Osteocyte (in vitro differentiated cells): ENCODE data around the gene MED28. TPM values are rescaled to one million over a fixed set of nuclear protein-coding genes. Genes with fewer than 3 reads are reported as not detected.

Experiments used
- DNase-seq: peaks from one replicate; pipeline ENCODE4 v3.0.0; 2021; ENCODE audit warnings: mixed read lengths; ENCODE audit not compliant: unreplicated experiment; ENCODE audit errors: extremely low spot score
- H3K27ac Mint-ChIP-seq: one replicate; pipeline ENCODE4 v1.8.0; 2021; ENCODE audit warnings: mild to moderate bottlenecking, mixed read lengths; ENCODE audit not compliant: unreplicated experiment
- H3K27me3 Mint-ChIP-seq: one replicate; pipeline ENCODE4 v1.8.0; 2021; ENCODE audit warnings: mixed read lengths; ENCODE audit not compliant: unreplicated experiment
- H3K36me3 Mint-ChIP-seq: one replicate; pipeline ENCODE4 v1.8.0; 2021; ENCODE audit warnings: mixed read lengths; ENCODE audit not compliant: unreplicated experiment
- H3K4me1 Mint-ChIP-seq: one replicate; pipeline ENCODE4 v1.8.0; 2021; ENCODE audit warnings: mixed read lengths; ENCODE audit not compliant: unreplicated experiment
- H3K4me3 Mint-ChIP-seq: one replicate; pipeline ENCODE4 v1.8.0; 2021; ENCODE audit warnings: mild to moderate bottlenecking, moderate library complexity, mixed read lengths; ENCODE audit not compliant: unreplicated experiment
- H3K9me3 Mint-ChIP-seq: one replicate; pipeline ENCODE4 v1.8.0; 2021; ENCODE audit warnings: mixed read lengths; ENCODE audit not compliant: unreplicated experiment
- CTCF ChIP-seq: fragments of 200-600 bp; sonication (generic); IDR thresholded peaks from 2 replicates; pipeline ENCODE4 v1.5.0; 2021; ENCODE audit warnings: antibody characterized with exemption, mild to moderate bottlenecking, moderate library complexity
- total RNA-seq: library from RNA; stranded (reverse); gene quantifications from 2 replicates; pipeline ENCODE4 v1.2.1, GENCODE V29; 2021

MED28 gene
- total RNA-seq, 1 donor from 2014 or later: 45.8 TPM

GRCh38 chr4:17618926-17619325, 4.5 kb downstream of the MED28 start:
- H3K36me3 Mint-ChIP-seq: peaks cover 39% of the 10 kb centered on the region
- H3K27ac Mint-ChIP-seq: peak overlapping the region; percentile 29
- peaks cover 41% of the 10 kb centered on the region for H3K4me1 Mint-ChIP-seq
- H3K27me3 Mint-ChIP-seq: no peaks in the 10 kb centered on the region
- no peak for DNase-seq
- no peaks in the 10 kb centered on the region for H3K9me3 Mint-ChIP-seq
- no peak for TF ChIP-seq CTCF
- no peak overlapping the region for H3K4me3 Mint-ChIP-seq

DNA sequence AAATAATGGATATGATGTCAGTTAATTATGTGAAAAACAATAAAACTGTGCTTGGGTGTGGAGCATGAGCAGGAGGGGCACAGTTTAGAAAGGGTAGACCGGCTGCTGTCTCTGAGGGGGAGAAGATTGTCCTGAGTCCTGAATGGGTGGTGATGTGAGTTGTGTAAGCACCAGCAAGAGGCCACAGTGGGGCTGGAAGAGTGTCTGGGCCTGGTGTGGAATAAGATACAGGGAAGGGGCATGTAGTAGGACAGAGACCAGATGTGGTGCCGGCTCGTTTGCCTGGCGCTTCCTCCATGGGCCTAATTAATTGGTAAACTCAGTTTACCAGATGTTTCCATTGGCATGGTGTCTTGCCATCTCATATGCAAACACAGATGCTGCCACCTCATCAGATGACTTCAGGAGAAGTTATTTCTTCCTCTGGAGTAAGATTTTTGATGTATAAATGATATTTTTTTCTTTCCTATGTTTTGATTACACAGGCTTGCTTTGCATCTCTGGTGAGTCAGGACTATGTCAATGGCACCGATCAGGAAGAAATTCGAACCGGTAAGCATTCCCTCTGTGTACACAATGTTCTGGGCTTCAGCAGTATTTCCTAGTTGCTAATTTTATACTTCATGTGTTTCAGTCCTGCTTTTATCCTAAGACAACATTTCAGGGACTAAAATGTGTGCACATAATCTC, 5.1 kb downstream of the MED28 start:
- no peaks in the 10 kb centered on the region for H3K27me3 Mint-ChIP-seq
- H3K27ac Mint-ChIP-seq: peak overlapping the region; percentile 24
- H3K36me3 Mint-ChIP-seq: peaks cover 45% of the 10 kb centered on the region
- no peak for TF ChIP-seq CTCF
- no peak for DNase-seq
- H3K4me1 Mint-ChIP-seq: peaks cover 35% of the 10 kb centered on the region
- no peak overlapping the region for H3K4me3 Mint-ChIP-seq
- H3K9me3 Mint-ChIP-seq: no peaks in the 10 kb centered on the region

GRCh38 chr4:17623451-17624001, 9.1 kb downstream of the MED28 start:
- Mint-ChIP-seq H3K4me3 (no peak overlapping the region), H3K36me3 (peaks cover 65% of the 10 kb centered on the region), H3K27ac (no peak overlapping the region), H3K4me1 (peaks cover 14% of the 10 kb centered on the region), H3K9me3 (no peaks in the 10 kb centered on the region), H3K27me3 (no peaks in the 10 kb centered on the region)
- no peak for DNase-seq
- TF ChIP-seq CTCF: no peak

- Mint-ChIP-seq H3K27me3 (no peaks in the 10 kb centered on the region), H3K9me3 (no peaks in the 10 kb centered on the region), H3K27ac (no peak overlapping the region), H3K4me1 (peaks cover under 1% of the 10 kb centered on the region), H3K36me3 (peaks cover 68% of the 10 kb centered on the region), H3K4me3 (no peak overlapping the region)
- no peak for TF ChIP-seq CTCF
- no peak for DNase-seq
Observed at GRCh38 chr4:17624821-17625220, 10.4 kb downstream of the MED28 start.

GRCh38 chr4:17630228-17630627, 15.8 kb downstream of the MED28 start:
- TF ChIP-seq CTCF: no peak
- Mint-ChIP-seq H3K4me1 (no peaks in the 10 kb centered on the region), H3K27me3 (no peaks in the 10 kb centered on the region), H3K36me3 (peaks cover 57% of the 10 kb centered on the region), H3K4me3 (no peak overlapping the region), H3K9me3 (no peaks in the 10 kb centered on the region), H3K27ac (no peak overlapping the region)
- no peak for DNase-seq
